Measurements from ENCODE around the gene SIVA1.

Gene SIVA1

DNA sequence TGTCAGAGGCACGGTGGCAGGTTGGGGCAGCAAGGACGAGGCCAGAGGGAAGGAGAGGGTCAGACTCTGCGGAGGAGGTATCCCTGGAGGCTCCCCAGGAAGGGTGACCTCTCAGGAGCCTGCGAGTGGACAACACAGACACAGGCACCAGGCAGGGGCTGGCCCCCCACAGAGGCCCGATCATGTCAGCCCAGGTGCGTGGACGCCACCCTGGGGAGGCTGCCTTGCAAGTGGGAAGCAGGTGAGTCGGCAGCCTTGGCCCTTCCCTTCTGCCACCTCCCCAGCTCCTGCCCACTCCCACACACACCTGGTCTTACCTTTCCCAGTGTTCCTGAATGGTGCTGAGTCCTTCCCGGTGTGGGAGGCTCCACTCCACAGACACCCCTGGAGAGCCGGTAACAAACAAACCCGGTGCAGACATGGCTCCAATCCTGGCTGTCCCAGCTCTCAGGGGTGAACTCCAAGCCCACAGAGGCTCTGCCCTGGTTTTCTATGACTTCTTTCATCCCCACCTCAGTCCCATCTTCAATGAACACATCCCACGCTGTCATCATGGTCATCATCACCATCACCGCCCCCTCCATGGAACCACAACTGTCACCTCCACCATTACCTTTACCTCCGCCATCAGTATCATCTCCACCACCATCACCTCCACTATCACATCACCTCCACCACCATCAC, 53.1 kb downstream of the SIVA1 start:
- Mint-ChIP-seq H3K27ac (peak overlapping the region; percentile 11), H3K4me1 (peaks cover 19% of the 10 kb centered on the region), H3K4me3 (no peak overlapping the region), H3K36me3 (no peaks in the 10 kb centered on the region), H3K27me3 (no peaks in the 10 kb centered on the region), H3K9me3 (no peaks in the 10 kb centered on the region)

DNA sequence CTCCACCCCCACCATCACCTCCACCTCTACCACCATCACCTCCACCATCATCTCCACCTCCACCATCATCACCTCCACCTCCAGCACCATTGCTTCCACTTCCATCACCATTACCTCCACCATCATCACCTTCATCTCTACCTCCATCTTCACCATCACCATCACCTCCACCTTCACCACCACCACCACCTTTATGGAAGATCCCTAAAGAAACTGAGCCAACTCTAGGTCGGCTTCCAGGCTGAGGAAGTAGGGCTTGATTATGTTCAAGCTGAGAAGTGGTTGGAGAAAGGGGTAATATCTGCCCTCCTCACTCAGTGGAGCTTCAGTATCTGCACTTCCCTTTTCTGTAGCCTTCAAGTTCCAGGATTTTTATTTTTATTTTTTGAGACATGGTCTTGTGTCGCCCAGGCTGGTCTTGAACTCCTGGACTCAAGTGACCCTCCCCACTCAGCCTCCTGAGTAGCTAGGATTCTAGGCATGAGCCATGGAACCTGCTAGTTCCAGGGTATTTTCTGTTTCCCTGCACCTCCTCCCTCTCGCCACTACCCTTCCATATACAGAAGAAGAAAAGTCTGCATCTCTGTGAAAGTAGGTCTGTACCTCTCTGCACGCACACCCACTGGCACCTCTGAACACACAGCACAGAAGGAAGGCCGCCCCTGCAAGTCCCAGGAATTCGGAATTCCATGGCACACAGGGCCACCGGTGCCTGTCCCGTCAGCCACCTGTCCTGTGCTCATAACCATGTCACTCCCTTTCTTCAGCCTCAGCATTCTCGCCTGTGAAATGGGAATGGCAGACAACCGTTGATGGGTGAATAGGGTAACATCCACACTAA, 53.9 kb downstream of the SIVA1 start:
- no peak overlapping the region for H3K4me3 Mint-ChIP-seq
- no peaks in the 10 kb centered on the region for H3K36me3 Mint-ChIP-seq
- H3K9me3 Mint-ChIP-seq = no peaks in the 10 kb centered on the region
- no peak overlapping the region for H3K27ac Mint-ChIP-seq
- no peaks in the 10 kb centered on the region for H3K27me3 Mint-ChIP-seq
- H3K4me1 Mint-ChIP-seq = peaks cover 11% of the 10 kb centered on the region

DNA sequence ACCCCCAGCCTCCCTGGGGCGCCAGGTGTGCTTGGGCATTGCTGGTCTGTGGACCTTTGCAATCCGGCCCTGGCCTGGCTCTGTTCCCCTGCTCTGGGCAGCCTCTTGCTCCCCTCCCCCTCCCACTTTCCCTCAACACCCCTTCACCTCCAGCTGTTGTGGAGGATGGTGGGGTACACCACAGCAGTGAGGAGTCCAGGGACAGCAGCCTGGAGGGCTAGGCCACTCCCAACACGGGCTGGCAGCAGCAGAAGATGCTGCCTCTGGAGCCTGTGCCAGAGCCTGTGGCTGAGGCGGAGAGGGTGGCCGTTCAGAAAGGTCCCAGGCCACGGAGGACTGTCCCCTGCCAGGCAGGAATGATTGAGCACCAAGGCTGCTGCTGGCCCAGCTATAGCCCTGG, 55.5 kb downstream of the SIVA1 start:
- H3K4me3 Mint-ChIP-seq = no peak overlapping the region
- H3K27me3 Mint-ChIP-seq = no peaks in the 10 kb centered on the region
- H3K9me3 Mint-ChIP-seq = no peaks in the 10 kb centered on the region
- H3K27ac Mint-ChIP-seq = no peak overlapping the region
- peaks cover 7% of the 10 kb centered on the region for H3K4me1 Mint-ChIP-seq
- no peaks in the 10 kb centered on the region for H3K36me3 Mint-ChIP-seq

Data from activated naive CD4-positive, alpha-beta T cell treated with anti-CD3 and anti-CD28 coated beads, Interleukin-2, amount 50 U/mL, for 24 hours (primary cell).